ENCODE measurements around the gene ETFDH.
A peak's percentile ranks its signal among the peaks of the same experiment; 100 is the strongest.
"Not testable (repeated sequence)": the region's sequence is repeated elsewhere in the genome, so short reads cannot be mapped to it uniquely, and the experiment has no call there.

Gene ETFDH

DNA sequence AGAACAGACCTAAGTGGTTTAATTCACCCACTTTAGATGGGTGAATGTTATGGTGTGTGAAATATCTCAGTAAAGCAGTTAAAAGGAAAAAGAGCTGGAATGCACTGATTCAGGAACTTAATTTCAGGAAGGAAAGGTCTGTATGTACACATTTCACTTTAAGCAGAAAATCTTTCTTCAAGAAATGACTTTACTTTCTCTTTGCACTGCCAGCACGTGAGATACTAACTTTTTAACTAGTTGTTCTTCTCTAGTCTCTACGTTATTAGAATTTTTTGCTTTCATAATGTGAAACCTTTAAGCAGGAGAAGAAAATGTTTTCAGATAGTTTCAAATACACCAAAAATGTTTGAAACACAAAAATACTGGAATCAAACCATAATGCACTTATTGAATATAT is 19.2 kb upstream of the ETFDH start:
- peaks cover 10% of the 10 kb centered on the region for H3K4me1 ChIP-seq (ENCODE audit: low read length)
- no peak for TF ChIP-seq EZH2phosphoT487 (IDR thresholded peaks at IDR 0.05; ENCODE audit: low read depth)
- TF ChIP-seq, protein P1, sequence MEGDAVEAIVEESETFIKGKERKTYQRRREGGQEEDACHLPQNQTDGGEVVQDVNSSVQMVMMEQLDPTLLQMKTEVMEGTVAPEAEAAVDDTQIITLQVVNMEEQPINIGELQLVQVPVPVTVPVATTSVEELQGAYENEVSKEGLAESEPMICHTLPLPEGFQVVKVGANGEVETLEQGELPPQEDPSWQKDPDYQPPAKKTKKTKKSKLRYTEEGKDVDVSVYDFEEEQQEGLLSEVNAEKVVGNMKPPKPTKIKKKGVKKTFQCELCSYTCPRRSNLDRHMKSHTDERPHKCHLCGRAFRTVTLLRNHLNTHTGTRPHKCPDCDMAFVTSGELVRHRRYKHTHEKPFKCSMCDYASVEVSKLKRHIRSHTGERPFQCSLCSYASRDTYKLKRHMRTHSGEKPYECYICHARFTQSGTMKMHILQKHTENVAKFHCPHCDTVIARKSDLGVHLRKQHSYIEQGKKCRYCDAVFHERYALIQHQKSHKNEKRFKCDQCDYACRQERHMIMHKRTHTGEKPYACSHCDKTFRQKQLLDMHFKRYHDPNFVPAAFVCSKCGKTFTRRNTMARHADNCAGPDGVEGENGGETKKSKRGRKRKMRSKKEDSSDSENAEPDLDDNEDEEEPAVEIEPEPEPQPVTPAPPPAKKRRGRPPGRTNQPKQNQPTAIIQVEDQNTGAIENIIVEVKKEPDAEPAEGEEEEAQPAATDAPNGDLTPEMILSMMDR (IDR thresholded peaks at IDR 0.05; ENCODE audit: low read depth, low read length): no peak
- no peaks in the 10 kb centered on the region for H3K36me3 ChIP-seq (replicated peaks; ENCODE audit: low read depth, low read length)
- no peaks in the 10 kb centered on the region for H3K9me3 ChIP-seq (ENCODE audit: insufficient read depth, low read length)
- no peaks in the 10 kb centered on the region for H3K79me2 ChIP-seq (ENCODE audit: low read length)
- H3K27me3 ChIP-seq (ENCODE audit: low read depth, low read length): no peaks in the 10 kb centered on the region
- peak overlapping the region; percentile 59 for H3K4me3 ChIP-seq (ENCODE audit: low read length)
- peak overlapping the region; percentile 88 for H2AFZ ChIP-seq (ENCODE audit: low read depth, low read length)
- H3K9ac ChIP-seq (ENCODE audit: low read length): peak overlapping the region; percentile 32
- no peak overlapping the region for H3K27ac ChIP-seq (ENCODE audit: low read length)
- H4K20me1 ChIP-seq (ENCODE audit: insufficient read depth, low read length): no peaks in the 10 kb centered on the region
- H3K4me2 ChIP-seq (ENCODE audit: low read length): peak overlapping the region; percentile 75

DNA sequence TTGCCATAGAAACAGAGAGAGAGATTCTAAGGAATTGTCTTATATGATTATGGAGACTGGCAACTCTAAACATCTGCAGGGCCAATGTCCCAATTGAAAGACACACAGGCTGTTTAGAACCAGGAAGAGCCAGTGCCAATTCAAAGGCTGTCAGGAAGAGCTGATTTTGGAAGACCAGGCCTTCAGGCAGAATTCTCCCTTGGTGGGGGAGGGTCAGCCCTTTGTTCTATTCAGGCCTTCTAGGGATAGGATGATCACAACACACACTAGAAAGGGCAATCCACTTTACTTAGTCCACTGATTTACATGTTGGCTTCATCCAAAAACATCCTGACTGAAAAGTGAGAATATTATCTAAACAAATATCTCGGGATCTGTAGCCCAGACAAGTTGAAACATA is 15.7 kb upstream of the ETFDH start:
- no peaks in the 10 kb centered on the region for H4K20me1 ChIP-seq (ENCODE audit: insufficient read depth, low read length)
- H3K9ac ChIP-seq (ENCODE audit: low read length): no peak overlapping the region
- no peaks in the 10 kb centered on the region for H3K27me3 ChIP-seq (ENCODE audit: low read depth, low read length)
- no peak overlapping the region for H2AFZ ChIP-seq (ENCODE audit: low read depth, low read length)
- no peaks in the 10 kb centered on the region for H3K9me3 ChIP-seq (ENCODE audit: insufficient read depth, low read length)
- no peaks in the 10 kb centered on the region for H3K79me2 ChIP-seq (ENCODE audit: low read length)
- H3K4me1 ChIP-seq (ENCODE audit: low read length): peaks cover 10% of the 10 kb centered on the region
- H3K4me2 ChIP-seq (ENCODE audit: low read length): no peak overlapping the region
- H3K4me3 ChIP-seq (ENCODE audit: low read length): no peak overlapping the region
- H3K27ac ChIP-seq (ENCODE audit: low read length): no peak overlapping the region
- TF ChIP-seq, protein P1 (IDR thresholded peaks at IDR 0.05; ENCODE audit: low read depth, low read length): no peak
- TF ChIP-seq EZH2phosphoT487 (IDR thresholded peaks at IDR 0.05; ENCODE audit: low read depth): no peak
- no peaks in the 10 kb centered on the region for H3K36me3 ChIP-seq (replicated peaks; ENCODE audit: low read depth, low read length)

DNA sequence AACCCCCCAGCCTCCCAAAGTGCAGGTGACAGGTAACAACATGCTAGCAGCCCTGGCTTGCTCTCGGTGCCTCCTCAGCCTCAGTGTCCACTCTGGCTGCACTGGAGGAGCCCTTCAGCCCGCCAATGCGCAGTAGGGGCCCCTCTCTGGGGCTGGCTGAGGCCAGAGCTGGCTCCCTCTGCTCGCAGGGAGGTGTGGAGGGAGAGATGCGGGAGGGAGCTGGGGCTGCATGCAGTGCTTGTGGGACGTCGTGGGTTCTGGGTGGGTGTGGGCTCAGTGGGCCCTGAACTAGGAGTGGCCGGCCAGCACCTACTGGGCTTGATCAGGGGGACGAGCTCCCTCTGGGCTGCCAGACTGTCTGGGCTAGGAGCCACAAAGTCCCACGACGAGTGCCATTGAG is 14.8 kb upstream of the ETFDH start:
- H3K27ac ChIP-seq (ENCODE audit: low read length): no peak overlapping the region
- no peaks in the 10 kb centered on the region for H3K9me3 ChIP-seq (ENCODE audit: insufficient read depth, low read length)
- no peak overlapping the region for H3K9ac ChIP-seq (ENCODE audit: low read length)
- H4K20me1 ChIP-seq (ENCODE audit: insufficient read depth, low read length): no peaks in the 10 kb centered on the region
- H3K27me3 ChIP-seq (ENCODE audit: low read depth, low read length): no peaks in the 10 kb centered on the region
- peaks cover 9% of the 10 kb centered on the region for H3K4me1 ChIP-seq (ENCODE audit: low read length)
- no peak overlapping the region for H2AFZ ChIP-seq (ENCODE audit: low read depth, low read length)
- TF ChIP-seq, protein P1 (IDR thresholded peaks at IDR 0.05; ENCODE audit: low read depth, low read length): no peak
- no peaks in the 10 kb centered on the region for H3K79me2 ChIP-seq (ENCODE audit: low read length)
- no peak overlapping the region for H3K4me2 ChIP-seq (ENCODE audit: low read length)
- no peaks in the 10 kb centered on the region for H3K36me3 ChIP-seq (replicated peaks; ENCODE audit: low read depth, low read length)
- no peak overlapping the region for H3K4me3 ChIP-seq (ENCODE audit: low read length)

DNA sequence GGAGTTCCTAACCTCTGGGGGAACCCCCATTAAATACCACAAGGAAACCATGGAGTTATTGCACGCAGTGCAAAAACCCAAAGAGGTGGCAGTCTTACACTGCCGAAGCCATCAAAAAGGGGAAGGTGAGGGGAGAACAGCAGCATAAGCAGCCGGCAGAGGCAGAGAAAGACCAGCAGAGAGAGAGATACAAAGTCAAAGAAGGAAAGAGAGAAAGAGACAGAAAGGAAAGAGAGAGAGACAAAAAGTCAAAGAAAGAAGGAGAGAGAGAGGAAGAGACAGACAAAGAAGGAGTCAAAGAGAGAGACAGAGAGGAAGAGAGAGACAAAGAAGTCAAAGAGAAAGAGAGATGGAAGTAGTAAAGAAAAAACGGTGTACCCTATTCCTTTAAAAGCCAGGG is 8.8 kb upstream of the ETFDH start:
- not testable (repeated sequence) for H3K27me3 ChIP-seq (ENCODE audit: low read depth, low read length); H3K4me1 ChIP-seq (ENCODE audit: low read length); H3K4me2 ChIP-seq (ENCODE audit: low read length); H3K9me3 ChIP-seq (ENCODE audit: insufficient read depth, low read length); H3K4me3 ChIP-seq (ENCODE audit: low read length); H2AFZ ChIP-seq (ENCODE audit: low read depth, low read length); H3K27ac ChIP-seq (ENCODE audit: low read length); H4K20me1 ChIP-seq (ENCODE audit: insufficient read depth, low read length); H3K9ac ChIP-seq (ENCODE audit: low read length)
- Histone ChIP-seq H3K79me2 (ENCODE audit: low read length) (peaks cover 18% of the 10 kb centered on the region), H3K36me3 (replicated peaks; ENCODE audit: low read depth, low read length) (peaks cover 26% of the 10 kb centered on the region)

DNA sequence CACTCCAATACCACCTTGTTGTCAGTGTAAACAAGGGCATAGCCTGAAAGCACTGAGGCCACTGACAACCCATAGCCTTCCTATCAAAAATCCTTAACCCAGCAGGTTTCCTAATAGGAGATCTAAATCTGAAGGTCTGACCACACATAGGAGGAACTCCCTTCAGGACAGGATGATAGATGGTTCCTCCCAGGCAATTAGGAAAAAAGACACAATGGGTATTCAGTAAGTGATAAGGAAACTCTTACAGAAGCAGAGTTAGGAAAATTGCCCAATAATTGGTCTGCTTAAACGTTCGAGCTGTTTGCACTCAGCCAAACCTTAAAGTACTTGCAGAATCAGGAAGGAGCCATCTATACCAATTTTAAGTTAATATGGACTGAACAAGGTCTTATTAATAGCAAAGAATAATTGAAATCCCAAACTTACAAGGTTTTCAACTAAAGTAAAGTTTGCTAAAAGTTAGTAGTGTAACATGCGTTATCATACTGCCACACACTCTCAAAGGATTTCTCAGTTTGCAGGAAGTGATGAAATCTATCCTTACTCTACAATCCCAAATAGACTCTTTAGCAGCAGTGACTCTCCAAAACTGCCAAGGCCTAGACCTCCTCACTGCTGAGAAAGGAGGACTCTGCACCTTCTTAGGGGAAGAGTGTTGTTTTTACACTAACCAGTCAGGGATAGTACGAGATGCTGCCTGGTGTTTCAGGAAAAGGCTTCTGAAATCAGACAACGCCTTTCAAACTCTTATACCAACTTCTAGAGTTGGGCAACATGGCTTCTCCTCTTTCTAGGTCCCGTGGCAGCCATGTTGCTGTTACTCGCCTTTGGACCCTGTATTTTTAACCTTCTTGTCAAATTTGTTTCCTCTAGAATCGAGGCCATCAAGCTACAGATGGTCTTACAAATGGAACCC is 8.1 kb upstream of the ETFDH start:
- H3K4me1 ChIP-seq (ENCODE audit: low read length); H3K9ac ChIP-seq (ENCODE audit: low read length); H3K27ac ChIP-seq (ENCODE audit: low read length); H4K20me1 ChIP-seq (ENCODE audit: insufficient read depth, low read length); H2AFZ ChIP-seq (ENCODE audit: low read depth, low read length); H3K9me3 ChIP-seq (ENCODE audit: insufficient read depth, low read length); H3K4me2 ChIP-seq (ENCODE audit: low read length); H3K27me3 ChIP-seq (ENCODE audit: low read depth, low read length); H3K4me3 ChIP-seq (ENCODE audit: low read length): not testable (repeated sequence)
- Histone ChIP-seq H3K79me2 (ENCODE audit: low read length) (peaks cover 25% of the 10 kb centered on the region), H3K36me3 (replicated peaks; ENCODE audit: low read depth, low read length) (peaks cover 32% of the 10 kb centered on the region)

All from OCI-LY3 (cell line).